GM11168 (cell line): ENCODE results near the gene CNTNAP2.

Experiments
- in situ Hi-C: fragments of 300-500 bp; cut with MboI; formaldehyde crosslinking; loops from one replicate; pipeline ENCODE4 v1.12.0; 2022; ENCODE audit warnings: low sequenced_read_pairs; ENCODE audit not compliant: unreplicated experiment

The CNTNAP2 gene

DNA sequence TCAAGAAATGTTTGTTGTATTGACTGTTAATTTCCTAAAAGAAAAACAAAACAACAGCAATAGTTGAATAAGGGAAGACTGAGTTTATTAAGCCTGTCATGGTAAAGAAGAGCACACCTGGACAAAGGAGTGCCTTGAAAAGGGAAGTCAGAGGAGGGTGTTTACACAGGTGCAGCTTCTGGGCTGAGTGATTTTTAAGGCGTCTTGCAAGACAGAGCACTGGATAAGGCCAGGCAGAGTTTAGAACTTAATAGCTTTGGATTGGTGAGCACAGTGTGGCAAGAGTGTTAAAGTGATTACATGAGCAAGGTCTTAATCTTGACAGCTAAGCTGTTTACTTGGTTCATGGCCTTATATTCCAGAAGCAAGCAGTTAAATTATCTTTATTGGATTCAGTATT lies 423.2 kb downstream of the CNTNAP2 start:
- in situ Hi-C loops, result no loop called here

DNA sequence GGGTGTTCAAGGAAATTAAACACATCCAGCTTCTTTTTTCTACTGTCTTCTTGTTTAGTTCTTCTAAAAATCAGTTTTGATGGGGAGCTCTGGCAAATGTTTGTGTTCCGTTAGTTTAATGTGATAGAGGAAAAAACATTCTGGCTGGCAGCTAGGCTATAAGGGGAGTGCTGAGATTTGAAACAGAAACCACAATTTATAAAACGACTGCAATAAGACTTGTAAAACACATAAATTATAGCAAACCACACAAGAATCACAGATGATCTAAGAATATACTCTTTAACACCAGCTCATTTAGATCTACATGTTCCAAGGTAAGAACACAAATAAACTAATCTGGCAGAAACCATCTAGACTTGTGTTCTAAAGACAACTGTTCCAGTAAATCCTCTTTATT lies 425.5 kb downstream of the CNTNAP2 start:
- in situ Hi-C loops, result no loop called here

DNA sequence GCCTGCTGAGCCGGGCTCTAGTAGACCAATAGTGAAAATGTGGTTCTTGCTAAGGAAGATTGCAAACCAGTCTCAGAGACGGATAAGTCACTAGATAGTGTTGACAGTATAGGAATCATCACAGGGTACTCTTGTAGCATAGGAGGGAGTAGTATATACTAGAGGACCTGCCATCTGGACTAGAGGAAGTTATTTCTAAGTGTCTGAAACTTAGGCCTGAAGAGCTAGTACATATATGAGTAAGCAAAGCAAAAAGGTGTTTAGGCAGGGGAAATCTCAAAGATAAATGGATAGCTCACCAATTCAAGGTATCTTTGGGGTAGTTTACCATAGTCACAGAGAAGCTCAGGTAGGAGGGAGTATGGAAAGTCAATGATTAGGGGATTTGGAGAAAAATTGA lies 428.1 kb downstream of the CNTNAP2 start:
- in situ Hi-C loops, result no loop called here

DNA sequence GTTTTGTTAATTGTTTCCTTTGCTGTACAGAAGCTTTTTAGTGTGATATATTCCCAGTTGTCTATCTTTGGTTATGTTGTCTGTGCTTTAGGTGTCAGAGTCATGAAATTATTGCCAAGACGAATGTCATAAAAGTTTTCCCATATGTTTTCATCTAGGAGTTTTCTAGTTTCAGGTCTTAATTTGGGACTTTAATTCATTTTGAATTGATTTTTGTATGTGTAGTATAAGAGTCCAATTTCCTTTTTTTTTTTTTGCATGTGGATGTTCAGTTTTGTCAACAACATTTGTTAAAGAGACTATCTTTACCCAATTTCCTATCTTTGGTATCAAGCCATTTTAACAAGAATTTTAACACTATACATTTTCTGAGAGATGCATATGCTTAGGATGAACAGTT lies 432.2 kb downstream of the CNTNAP2 start:
- in situ Hi-C loops, result no loop called here

DNA sequence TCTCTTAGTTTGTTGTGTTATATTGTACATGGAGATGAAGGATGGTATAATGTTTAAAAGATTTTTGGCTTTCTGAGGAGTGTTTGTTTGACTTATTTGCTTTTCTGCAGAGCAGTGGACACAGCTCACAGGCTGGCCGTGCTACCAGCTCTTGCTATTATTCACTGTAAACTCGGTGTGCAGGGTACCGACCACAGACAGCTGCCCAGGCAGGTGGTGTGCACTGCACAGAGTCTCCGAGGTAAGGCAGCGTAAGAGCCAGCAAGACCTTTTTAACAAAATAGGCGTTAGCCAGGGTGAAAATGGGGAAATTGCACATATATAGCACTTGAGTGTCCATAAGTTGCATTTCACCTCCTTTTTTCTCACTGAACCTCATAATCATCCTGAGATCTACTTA lies 438.0 kb downstream of the CNTNAP2 start:
- in situ Hi-C loops, result no loop called here

DNA sequence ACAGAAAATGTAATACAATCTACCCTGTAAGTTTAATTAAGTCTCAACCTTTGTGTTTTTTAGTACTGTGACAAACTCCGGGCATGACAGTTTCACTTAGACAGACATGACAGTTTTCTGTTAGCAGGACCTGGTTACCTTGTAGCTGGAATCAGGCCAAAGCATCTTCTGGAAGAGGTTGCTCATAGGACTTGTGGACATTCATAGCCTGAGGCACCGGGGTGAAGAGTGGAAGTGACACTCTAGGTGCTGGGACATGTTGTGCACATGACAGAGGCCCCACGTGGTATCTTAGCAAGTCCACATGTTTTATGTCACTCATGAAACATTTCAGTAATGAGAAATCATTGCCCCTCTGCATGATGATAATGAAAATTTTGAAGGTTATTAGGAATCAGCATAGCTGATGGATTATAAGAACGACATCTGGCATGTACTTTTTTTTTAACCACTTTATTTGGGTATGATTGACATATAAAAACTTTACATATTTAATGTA lies 441.4 kb downstream of the CNTNAP2 start:
- in situ Hi-C loops, result no loop called here

DNA sequence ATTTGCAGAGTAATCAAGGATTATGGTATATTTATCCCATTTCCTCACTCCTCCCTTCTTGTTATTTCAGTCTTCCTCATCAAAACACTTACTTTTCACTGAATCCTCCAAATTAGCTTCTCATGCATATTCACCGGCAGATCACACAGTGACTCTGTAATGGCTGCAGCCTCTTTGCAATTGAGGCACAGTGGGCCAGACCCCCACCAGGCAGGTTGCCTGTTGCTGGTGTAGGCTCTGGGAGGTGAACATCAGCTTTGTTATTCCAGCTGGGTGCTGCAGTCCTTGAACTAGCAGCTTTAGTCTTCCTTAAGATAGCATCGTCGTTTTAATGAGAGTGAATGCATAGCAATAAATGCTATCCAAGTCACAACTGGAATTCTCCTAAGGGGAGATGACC lies 449.3 kb downstream of the CNTNAP2 start:
- in situ Hi-C loops, result no loop called here

DNA sequence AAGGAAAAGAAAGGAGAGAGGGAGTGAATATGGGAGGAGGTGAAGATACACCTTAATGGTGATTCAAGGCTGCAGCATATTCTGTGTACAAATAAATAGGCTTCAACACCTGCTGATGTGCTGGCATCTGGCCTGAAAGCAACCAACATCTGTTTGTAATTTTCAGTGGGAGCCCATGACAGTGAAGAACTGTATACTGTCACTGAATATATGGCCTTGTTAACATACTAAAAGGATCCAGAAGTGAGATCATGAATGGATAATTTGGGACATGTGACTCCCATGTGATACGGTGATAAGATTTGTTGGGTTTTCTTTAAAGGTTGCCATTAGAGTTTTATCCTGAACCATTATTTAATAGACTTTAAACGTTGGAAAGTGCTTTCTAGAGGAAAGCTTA lies 459.3 kb downstream of the CNTNAP2 start:
- in situ Hi-C loops, result no loop called here

DNA sequence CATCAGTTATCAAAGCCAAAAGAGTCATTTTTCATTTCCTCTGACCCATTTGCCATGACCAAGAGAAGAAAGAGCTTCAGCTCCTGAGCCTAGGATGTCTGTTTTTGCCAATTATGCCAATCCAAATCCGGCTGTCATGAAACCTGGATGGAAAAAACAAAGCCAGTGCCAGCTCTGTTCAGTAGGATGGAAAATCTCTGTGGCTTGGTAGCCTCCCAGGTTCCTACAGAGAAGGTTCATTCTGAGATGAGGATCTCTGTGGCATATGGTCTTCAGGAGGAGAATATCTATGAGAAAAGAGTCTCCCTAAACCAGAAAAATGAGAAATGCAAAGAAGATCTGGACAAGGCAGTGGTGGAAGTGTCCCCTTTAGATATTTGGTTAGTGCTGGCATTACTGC lies 475.4 kb downstream of the CNTNAP2 start:
- in situ Hi-C loops, result no loop called here

DNA sequence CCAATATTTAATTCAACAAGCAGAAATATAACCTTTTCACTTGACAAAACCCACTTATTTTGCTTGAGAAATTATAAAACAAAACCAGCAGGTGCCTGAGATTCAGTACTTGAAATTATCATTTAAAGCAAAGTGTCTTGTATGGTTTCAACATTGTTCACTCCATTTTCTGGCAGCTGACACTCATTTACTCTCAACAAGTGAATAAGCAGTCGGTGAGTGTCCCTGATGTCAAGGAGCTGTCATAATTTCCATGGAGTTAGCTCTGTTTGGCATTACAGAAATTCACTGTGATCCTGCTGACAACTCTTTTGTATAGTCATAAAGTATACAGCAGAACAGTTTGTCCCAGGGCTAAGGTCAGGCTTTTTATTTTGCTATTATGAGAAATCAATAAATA lies 490.0 kb downstream of the CNTNAP2 start:
- in situ Hi-C loops, result no loop called here

DNA sequence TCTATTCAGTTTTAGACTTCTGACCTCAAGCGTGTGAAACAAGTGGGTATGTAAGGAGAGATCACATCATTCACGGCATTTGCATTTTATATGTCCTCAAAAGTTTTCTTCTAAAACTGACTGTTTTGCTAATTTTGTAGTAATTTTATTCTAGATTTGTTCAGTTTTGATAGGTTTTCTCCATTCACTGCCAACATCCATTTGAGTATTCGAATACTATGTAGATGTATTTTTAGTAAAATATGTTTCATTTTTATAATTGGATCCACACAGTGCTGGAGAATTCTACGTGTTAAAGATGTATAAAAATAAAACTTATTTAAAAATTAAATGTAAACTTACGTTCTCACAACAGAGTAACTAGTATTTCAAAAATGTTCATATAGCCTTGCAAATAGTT lies 503.0 kb downstream of the CNTNAP2 start:
- in situ Hi-C loops, result no loop called here

DNA sequence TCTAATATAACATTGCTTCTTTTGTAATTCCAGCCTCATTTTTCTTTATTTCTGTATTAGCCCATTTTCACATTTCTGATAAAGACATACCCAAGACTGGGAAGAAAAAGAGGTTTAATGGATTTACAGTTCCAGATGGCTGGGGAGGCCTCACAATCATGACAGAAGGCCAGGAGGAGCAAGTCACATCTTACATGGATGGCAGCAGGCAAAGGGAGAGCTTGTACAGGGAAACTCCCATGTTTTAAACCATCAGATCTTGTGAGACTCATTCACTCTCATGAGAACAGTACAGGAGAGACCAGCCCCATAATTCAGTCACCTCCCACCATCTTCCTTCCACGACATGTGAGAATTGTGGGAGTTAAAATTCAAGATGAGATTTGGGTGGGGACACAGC lies 510.3 kb downstream of the CNTNAP2 start:
- in situ Hi-C loops, result no loop called here

DNA sequence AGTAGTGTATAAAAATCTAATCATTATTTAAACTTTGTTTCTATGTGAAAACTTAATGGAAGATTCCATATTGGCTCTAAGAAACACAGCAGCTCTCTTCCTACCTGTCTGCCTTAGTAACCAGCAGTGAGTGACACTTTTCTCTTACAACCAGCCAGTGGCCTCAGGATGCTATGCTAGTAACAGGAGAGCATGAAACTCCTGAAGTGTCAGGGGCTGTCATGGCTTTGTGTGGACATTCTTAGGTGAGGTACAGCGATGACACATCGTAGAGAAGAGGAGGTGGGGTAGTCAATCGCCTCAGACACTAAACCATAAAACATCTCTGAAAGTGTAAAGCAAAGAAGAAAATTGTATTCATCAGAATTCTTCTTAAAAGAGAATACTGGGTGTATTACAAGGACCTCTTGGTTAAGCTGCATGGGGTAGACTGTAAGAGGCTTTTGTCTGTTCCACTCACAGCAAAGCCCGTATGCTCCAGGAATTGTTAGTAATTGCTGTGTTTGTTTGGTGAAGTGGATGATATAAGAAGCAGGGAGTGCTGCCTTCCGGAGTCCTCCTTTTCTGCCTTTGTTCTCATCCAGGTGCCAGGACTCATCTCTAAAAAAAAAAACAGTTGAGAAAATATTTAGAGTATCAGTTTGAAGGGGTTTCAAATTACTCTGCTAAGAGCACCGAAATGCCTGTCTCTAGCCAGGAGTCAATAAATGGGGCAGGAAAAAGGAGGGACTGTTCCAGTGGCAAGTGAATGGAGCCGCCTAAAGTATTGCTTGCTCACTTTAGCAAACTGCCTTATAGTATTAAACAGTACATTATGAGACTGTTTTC lies 518.8 kb downstream of the CNTNAP2 start:
- in situ Hi-C loops, result no loop called here

DNA sequence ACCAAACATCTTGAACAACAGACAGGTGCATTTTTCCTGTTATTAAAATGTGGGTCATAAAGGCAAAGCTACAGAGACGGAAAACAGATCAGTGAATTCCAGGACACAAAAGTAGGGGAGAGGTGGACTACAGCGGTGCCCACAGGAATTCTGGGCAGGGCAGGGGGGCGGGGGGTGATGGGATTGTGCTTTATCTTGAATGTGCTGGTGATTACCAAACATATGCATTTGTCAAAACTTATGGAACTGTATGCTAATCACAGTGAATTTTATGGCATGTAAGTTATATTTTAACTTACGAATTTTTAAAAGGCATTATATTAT lies 519.4 kb downstream of the CNTNAP2 start:
- in situ Hi-C loops, result no loop called here

DNA sequence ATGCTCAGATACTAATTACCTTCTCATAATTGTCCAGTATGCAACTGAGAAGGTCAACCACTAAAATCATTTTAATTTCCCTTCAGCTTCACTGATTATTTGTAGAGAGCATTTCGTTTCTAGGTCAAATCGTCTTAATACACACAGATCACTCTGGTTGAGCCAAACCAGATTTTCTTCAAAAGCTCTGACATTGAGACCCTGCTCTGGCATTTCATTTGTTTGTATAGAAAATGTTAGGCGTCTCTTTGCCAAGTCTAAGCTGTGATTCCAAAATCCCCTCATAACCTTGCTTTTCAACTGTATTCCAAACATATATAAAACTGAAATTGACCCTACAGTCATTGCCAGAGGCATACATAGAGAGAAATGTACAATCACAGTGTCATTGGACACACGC lies 520.0 kb downstream of the CNTNAP2 start:
- in situ Hi-C loops, result no loop called here

DNA sequence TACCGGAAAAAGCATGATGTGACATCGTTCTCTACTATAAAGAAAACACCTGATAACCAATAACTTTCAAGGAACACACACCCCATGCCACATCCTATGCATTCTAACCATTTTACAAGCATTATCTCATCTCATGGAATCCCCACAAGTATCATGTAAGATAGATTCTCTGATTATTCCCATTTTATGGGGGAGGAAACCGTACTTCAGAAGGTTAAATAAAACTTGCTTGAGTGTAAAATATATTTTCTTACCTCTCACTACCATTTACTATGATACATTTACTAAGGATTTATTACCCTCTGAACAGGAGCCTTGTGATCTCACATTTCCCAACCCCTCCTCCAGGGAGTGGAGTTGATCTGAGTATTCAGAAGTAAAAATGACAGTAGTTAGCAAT lies 522.7 kb downstream of the CNTNAP2 start:
- in situ Hi-C loops, result no loop called here

DNA sequence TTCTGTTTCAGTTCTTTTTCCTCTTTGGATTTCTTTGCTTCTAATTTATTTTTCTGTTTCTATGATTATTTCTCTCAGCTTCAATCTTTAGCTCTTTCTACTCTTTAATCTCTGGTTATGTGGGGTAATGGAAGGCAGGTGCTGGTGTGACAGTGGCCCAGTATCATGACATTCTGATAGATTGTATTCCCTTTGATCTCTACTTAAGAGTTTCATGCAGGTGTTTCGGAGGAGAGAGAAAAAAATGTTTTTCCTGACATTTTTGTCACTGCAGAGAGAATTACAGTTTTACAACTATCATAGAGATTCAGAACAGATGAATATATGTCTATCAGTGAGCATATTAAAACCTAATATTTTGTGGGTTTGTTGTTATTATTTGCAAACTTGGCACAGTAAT lies 524.9 kb downstream of the CNTNAP2 start:
- in situ Hi-C loops, result no loop called here

DNA sequence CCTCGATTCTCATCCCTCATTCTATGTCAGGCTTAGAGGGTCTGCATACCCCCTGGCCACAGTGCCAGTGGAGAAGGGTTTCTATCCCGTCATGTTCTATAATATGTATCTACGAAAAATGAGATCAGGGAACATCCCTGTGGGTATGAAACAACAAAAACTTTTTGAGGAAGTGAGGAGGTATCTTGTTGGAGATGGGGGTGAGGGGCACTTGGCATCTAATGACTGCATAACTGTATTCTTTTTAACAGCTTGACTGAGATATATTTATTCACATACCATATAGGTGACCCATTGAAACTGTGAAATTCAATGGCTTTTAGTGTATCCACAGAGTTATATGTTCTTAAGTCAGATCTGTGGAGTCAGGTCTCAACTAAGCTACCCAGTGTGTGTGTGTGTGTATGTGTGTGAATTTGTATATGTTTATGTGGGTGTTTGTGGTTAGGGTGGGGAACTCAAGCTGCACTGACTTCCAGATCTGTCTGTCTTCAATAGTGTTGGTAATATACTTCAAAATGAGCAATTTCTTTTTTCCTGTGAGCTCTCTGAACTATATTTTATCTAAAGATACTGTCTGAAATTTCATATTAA lies 528.9 kb downstream of the CNTNAP2 start:
- in situ Hi-C loops, result no loop called here

DNA sequence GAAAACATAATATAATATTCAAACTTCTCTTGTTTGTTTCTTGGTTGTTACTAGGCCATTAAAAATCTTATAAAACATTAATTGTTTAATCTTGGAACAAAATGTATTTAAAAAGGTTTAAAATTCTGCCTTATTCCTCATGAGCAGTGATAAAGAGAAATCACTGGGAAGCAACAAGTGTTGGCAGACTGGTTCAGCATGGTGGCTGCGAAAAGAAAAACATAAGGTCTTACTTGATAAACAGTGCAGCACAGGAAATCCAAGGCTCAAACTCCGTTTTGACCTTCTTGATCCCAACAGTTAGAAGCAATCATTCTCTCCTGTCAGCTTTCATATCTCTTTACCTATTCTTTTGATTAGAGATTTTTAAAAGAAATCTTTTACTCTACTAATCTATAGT lies 530.8 kb downstream of the CNTNAP2 start:
- in situ Hi-C loops, result no loop called here

DNA sequence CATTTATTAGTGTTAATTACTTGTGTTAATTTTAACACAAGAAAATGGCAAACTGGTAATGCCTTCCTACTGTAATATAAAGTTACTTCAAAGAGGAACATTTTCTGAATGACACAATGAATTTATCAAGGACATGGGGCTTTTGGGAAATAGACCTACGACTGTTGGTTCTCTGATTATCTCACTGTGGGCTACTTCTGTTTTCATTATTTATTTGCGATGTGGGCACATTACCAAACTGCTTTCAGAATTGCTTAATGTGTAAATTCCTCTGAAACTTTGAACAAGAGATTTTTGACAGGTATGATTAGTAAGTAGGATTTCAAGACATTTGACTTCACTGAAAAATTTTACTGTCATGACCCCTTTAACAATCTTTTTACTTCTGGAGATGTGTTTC lies 535.6 kb downstream of the CNTNAP2 start:
- in situ Hi-C loops, result no loop called here

DNA sequence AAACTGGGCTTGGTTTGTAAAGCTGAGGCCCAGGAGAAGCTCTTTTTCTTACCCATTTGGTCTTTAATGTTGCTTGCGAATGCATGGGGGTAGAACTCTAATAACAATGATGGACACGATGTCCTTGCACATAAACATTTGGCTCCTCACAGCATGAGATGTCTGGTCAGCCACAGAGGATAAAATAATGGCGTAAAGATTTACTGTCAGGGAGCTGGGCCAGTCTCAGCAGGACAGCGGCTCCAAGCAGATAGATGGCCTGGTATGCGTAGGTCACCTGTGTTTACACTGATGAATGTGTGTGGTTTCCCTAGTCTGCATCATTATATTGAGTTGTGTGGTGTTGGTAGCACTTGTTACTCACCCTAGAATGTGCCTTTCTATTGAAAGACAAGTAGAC lies 537.4 kb downstream of the CNTNAP2 start:
- in situ Hi-C loops, result no loop called here
